GM21737 (cell line): ENCODE results near the gene CLIC4.
"Not testable (repeated sequence)": the region's sequence is repeated elsewhere in the genome, so short reads cannot be mapped to it uniquely, and the experiment has no call there.

Experiments
- ATAC-seq: cut with Tn5 transposase; IDR thresholded peaks from one replicate; pipeline ENCODE4 v1.9.1; 2021; ENCODE audit warnings: mild to moderate bottlenecking, moderate library complexity; ENCODE audit not compliant: unreplicated experiment

CLIC4 gene

GRCh38 chr1:24769656-24770651 is 24.7 kb downstream of the CLIC4 start:
- ATAC-seq, result no peak

DNA sequence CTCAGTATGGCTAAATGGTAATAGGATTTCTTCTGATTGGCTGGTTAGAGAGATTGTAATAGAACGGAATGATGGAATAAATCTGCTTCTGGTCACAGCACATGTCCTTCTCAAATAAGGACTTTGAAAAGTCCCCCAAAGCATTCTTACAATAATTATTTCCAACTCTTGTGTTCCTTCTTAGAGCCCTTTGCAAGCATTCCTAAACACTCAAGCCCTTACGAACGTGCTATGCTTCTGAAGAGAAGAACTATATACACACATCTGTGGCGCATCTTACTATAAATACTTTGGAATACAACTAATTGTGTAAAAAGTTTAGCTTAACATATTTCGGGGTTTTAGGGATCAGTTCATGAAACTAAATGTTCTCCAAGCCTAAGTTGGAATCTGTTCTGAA is 25.6 kb downstream of the CLIC4 start:
- no peak for ATAC-seq

DNA sequence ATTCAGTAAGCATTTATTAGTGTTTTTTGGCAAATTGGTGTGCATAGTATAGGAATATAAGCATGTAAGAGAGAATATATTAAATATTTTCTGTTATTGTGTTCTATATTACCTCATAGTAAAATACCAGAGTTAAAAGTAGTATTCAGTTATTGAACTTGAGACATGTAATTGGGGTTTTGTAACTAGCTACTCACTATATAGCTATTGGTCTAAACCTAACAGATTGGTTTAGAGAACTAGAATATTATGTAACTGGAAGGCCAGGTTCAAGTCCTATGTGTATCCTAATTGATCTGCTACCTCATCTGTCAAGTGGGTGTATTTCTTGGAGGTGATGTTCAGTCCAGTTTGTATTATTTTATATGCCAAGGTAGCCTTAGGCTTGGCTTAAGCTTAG is 26.3 kb downstream of the CLIC4 start:
- ATAC-seq, result no peak

DNA sequence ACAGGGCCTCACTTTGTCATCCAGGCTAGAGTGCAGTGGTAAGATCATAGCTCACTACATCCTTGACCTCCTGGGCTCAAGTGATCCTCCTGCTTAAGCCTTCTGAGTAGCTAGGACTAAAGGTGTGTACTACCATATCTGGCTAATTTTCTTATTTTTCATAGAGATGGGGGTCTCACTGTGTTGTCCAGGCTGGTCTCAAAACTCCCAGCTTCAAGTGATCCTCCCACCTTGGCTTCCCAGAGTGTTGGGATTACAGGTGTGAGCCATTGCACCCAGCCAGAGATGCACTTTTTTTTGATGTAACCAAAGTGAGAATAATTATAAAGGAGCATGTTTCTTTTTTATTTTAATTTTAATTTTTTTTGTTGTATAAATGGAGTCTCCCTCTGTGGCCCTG is 28.4 kb downstream of the CLIC4 start:
- no peak for ATAC-seq

- ATAC-seq, result no peak
Measured at GRCh38 chr1:24775348-24775747, 30.1 kb downstream of the CLIC4 start.

GRCh38 chr1:24775916-24776315 is 30.7 kb downstream of the CLIC4 start:
- ATAC-seq, result no peak

DNA sequence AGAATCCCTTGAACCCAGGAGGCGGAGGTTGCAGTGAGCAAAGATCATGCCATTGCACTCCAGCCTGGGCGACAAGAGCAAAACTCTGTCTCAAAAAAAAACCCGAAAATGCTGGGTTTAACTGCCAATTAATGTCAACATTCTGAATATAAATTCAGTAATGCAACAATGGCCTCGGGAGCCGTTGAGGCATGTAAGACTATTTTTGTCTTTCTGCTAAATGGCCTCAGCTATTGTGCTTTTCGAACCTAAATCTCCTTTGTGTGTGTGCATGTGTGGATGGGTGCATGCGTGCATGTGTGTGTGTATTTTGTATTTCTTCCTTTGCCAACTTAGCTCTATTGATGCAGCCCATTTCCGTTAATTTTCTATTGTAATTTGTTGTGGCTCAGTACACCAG is 31.6 kb downstream of the CLIC4 start:
- ATAC-seq, result no peak

DNA sequence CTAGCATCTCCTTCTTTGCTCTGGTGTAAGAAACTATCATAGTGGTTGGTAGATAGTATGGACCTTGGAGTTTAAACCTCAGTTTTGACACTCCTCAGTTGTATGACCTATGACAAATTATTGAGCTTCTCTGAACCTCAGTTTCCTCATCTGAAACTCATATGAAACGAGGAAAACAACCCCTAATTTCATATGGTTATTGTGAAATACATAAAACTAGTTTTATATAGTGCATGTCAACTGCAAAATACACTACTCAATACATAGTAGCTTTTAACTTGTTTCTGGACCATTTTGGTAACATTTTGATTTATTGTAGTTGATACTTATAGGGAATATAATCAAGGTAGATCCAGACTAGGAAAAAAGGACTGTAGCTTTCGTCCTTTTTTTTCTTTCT is 32.9 kb downstream of the CLIC4 start:
- ATAC-seq, result no peak

DNA sequence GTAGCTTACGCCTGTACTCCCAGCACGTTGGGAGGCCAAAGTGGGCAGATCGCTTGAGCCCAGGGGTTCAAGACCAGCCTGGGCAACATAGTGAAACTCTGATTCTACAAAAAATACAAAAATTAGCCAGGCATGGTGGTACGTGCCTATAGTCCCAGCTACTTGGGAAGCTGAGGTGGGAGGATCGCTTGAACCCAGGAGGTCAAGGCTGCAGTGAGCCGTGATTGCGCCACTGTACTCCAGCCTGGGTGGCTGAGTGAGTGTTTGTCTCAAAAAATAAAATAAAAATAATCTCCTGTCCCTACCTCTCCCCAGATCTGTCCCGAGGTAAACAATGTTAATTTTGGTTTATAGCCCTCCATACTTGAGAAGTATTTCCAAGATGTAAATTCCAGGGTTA is 34.0 kb downstream of the CLIC4 start:
- not testable (repeated sequence) for ATAC-seq

DNA sequence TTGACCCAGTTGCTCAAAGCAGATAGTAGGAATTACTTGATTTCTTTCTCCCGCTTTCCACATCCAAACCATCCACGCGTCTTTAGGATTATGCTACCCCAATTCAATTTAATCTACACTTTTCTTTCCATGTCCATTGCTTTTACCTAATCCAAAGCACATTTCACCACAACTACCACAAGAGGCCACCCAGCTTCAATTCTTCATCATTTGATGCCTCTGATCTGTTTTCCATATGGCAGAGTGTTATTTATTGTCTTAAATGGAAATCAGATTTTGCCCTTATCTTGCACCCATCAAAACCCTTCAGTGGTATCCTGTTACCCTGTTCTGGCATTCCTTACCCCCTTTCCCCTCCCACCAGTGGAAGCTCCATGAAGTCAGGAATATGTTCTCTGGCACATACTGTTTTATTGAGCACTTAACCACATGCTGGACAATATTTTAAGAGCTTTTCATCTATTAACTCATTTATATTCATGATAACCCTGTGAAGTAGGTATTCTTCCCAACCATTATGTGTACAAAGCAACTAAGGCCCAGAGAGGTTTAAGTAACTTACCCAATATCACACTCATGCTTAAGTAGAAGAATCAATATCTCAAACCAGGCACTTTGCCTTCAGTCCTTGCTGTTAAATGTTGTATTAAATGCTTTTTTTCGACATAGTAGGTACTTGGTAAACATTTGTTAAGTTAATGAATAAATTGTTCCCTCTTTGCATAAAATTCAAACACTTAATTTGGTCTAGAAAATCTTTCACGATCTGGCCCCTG is 34.6 kb downstream of the CLIC4 start:
- no peak for ATAC-seq

- not testable (repeated sequence) for ATAC-seq
Measured at GRCh38 chr1:24780626-24781025, 35.4 kb downstream of the CLIC4 start.

DNA sequence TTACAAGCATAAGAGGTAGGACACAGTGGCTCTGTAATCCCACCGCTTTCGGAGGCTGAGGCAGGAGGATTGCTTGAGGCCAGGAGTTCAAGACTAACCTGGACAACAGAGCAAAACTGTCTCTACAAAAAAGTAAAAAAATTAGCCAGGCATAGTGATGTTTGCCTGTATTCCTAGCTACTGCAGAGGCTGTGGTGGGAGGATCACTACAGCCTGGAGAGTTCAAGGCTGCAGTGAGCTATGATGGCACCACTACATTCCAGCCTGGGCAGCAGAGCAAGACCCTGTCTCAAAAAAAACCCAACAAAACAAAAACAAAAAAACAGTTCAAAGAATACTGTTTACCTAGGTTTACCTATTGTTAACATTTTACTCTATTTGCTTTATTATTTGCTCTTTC is 37.4 kb downstream of the CLIC4 start:
- ATAC-seq, result no peak

DNA sequence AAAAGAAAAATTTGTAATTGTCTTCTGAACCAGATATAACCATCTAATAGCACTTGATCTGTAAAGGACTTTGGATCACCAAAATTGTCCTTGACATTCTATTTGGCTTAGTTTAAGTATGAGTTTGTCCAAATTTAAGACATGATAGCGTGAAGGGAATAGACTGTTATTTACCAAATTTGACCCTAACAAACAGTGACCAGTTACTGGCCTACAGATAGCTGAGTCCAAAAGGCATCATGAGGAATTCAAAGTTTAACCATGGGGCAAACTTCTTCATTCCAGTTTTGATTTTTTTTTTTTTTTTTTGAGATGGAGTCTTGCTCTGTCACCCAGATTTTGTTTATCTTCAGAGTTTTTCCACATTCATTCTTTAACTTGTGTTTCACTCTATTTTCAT is 38.5 kb downstream of the CLIC4 start:
- no peak for ATAC-seq

DNA sequence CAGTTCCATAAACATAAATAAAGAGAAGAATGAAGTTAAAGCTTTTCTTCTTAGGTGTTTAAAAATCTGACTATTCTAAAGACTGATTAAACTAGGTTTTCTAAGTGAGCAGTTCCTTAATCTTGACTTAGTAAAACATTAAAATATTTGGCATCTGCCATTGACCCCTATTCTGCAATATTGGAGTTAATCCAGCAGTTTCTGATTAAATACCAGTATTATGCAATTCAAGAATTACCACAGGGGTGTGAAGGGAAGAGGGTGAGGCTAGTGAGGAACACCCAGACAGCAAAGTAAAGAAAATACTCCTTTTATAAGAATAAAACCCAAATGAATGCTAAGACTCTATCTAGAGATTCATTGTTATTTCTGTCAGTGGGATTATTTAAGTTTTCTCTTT is 40.9 kb downstream of the CLIC4 start:
- no peak for ATAC-seq

GRCh38 chr1:24790490-24790889 is 45.2 kb downstream of the CLIC4 start:
- no peak for ATAC-seq

DNA sequence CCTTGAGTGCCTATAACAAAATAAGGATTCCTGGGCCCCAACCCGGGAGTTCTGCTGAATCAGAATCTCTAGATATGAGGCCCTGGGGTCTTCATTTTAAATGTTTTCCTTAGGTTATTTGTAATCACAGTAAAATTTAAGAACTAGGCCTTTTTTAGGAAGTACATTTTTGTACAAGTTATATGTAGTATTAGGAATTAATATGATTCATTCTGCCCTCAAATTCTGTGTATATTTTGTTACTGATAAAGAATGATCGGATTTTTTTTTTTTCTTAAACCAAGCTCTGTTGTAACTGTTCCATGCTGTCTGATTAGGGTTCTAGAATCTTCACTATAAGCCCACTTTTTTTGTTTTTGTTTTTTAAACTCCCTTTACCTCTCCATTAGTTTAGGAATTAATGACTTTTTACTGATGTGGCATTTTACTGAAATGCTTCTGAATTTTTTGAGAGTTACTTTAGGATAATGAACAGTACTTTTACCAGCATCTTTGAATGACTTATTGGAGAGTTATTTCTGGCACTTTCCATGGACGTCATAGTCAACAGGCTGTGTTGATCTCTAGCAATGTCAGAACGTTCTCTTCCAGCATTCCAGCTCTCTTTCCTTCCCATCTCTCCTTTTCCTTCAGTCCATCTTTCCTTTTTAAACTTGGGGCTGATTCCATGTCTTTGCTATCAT is 48.3 kb downstream of the CLIC4 start:
- ATAC-seq, result no peak

- not testable (repeated sequence) for ATAC-seq
Measured at GRCh38 chr1:24794130-24794502, 48.9 kb downstream of the CLIC4 start.

DNA sequence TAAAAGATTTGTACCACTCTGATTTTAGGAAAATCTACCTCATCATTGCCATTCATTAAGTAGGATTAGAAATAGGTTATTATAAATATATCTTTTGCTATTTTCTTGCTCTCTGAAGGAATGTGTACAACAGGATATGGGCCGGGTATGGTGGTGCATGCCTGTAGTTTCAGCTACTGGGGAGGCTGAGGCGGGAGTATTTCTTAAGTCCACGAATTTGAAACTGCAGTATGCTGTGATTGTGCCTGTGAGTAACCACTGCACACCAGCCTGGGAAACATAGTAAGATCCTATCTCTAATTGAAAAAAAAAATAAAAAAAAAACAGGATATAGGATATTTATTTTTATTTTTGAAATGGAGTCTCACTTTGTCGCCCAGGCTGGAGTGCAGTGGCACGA is 50.0 kb downstream of the CLIC4 start:
- ATAC-seq, result no peak

- ATAC-seq, result no peak
Measured at GRCh38 chr1:24796524-24796923, 51.3 kb downstream of the CLIC4 start.

GRCh38 chr1:24799242-24799641 is 54.0 kb downstream of the CLIC4 start:
- not testable (repeated sequence) for ATAC-seq

GRCh38 chr1:24801176-24801575 is 55.9 kb downstream of the CLIC4 start:
- no peak for ATAC-seq
